HCEC 1CT (cell line): ENCODE data around the gene UBQLNL.

Experiments used
- DNase-seq: peaks from one replicate; pipeline ENCODE4 v3.0.0-alpha.2; 2017

The UBQLNL gene, protein sequence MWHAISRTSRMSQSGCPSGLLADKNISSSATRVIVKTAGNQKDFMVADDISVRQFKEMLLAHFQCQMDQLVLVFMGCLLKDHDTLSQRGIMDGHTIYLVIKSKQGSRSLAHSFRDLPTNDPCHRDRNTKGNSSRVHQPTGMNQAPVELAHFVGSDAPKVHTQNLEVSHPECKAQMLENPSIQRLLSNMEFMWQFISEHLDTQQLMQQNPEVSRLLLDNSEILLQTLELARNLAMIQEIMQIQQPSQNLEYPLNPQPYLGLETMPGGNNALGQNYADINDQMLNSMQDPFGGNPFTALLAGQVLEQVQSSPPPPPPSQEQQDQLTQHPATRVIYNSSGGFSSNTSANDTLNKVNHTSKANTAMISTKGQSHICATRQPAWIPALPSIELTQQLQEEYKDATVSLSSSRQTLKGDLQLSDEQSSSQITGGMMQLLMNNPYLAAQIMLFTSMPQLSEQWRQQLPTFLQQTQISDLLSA

DNA sequence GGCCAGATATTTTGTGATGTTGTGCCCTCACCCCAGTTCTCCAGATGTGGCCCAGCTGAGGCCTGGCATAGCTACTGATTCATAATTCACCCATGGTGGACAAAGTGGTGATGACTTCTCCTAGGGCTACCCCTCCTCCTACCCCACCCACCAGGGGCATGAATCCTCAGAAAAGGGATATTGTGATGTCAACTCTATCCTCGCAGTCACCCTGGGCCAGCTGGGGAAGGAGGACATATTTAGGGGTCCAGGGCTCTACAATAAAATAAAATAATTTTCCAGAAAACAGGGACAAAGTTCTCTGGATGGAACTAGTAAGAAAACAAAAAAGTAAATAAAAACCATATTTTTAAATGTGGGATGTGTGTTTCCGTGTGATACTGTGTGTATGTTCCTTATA lies at the start of gene UBQLNL:
TSS of gene UBQLNL (minus strand) at position 101 of the 400 bp plus-strand sequence. CDS start 258 bp downstream, outside the sequence.
- DNase-seq, result no peak

DNA sequence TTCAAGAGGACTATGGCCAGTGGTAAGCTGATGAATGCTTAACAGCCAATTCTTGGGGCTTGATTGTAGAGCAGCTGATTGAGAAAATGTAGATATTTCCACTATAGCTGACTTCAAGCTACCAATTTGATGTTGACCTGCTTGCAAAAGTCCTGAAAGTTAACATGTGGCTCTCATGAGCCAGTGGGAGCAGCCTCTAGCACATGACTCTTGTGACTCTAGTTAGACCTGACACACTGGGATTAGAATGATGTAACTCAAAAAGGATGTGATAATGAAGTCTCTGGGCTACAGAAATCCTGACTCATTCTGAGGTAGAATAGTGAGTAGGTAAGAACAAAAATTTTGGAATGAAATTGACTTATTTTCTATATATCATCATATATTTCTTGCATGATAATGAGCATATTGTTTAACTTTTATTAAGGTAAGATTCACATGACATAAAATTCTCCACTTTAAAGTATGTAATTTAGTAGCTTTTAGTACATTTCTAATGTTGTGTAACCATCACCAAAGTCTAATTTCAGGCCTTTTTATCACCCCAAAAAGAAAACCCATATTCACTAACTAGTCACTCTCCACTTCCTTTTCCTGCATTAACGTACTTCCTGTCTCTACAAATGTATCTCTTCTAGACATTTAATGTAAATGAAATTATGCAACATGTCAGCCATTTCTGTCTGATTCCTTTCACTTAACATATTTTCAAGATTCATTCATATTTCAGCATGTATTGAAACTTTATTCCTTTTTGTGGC lies 47.9 kb upstream of the UBQLNL start:
- DNase-seq, result no peak

GRCh38 chr11:5557751-5558150 lies 41.3 kb upstream of the UBQLNL start:
- DNase-seq, result no peak

DNA sequence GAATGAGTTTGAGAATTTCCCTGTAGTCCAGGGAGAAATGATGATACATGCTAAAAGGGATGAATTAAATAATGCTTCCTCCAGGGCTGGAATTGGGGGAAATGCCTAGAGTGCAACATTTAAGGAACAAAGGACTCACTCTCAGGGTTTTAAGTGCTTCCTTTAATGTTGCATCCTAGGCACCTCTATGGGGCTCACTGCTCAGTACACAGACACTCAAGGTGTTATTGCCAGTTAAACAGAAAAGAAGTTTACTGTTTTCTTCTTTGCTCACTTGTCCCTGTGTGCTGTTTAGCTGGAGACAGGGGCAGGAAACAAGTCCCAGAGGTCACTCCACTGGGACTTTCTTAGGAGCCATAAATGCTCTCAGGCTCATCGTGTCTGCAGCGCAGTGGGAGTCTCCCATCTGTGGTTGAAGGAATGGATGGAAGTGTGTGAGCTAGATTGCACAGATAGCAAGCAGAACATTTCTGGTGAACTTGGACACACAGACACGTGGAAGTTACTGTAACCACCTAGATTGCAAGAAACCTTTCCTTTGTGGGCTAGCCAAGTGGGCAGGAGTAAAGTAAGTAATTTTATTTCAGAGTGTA lies 40.2 kb upstream of the UBQLNL start:
- DNase-seq, result no peak

GRCh38 chr11:5553343-5553742 lies 36.8 kb upstream of the UBQLNL start:
- DNase-seq, result peak; percentile 29

DNA sequence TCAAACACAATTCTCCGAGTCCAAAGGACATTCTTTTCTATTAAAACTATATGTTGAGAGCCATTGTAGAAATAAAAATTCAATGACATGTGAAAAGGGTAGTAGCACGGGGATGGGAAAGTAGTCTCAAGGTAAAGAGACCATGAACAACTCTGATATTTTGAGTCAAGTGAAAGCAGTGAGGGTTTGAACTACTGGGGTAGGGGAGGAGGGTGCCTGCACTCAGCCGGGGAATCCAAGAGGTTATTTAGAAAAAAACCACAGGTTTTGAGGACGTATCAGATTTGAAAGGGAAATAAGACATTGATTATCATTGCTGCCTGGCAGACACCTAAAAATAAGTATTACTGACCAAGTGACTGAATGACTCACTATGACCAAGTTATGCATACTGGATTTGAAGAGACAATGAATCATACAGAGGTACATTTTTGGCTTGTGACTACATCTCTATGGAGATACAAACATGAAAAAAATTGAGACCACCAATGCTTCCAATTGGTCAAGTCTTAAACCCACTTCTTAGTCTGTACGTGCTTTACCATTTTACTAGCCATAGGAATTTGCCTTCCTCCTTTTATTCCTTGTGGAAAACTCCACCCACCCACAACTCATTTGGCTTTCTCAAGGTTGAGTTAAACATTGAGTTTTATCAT lies 34.1 kb upstream of the UBQLNL start:
- peak; percentile 73 for DNase-seq

GRCh38 chr11:5548440-5548839 lies 31.9 kb upstream of the UBQLNL start, which contains the start of gene OR52H1:
Gene OR52H1, minus strand, starts transcription at chr11:5548540. Its CDS starts 3,035 bp downstream, at chr11:5545505.
- no peak for DNase-seq

DNA sequence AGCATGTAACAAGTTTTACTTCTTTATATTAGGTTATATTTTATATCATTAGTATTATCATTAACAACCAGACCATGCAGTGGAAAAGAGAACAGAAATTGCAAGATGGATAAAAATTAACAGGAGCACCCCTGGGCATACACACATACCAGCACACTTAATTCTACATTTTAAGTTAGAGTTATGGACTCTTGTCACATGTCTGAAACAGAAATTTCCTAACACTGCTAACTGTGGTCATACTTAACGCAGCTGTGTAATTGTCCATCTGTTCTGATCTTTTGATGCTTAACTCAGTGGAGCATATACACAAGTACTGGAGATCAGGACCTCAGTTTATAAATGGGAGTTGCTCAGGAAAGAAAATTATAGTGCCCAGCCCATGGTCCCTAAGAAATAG lies 31.5 kb upstream of the UBQLNL start:
- no peak for DNase-seq

- no peak for DNase-seq
Measured at GRCh38 chr11:5546457-5546856, 30.0 kb upstream of the UBQLNL start.

GRCh38 chr11:5541427-5541826 lies 24.9 kb upstream of the UBQLNL start:
- no peak for DNase-seq

GRCh38 chr11:5536482-5536881 lies 20.0 kb upstream of the UBQLNL start:
- DNase-seq, result no peak

- DNase-seq, result no peak
Measured at GRCh38 chr11:5534046-5534445, 17.5 kb upstream of the UBQLNL start.

DNA sequence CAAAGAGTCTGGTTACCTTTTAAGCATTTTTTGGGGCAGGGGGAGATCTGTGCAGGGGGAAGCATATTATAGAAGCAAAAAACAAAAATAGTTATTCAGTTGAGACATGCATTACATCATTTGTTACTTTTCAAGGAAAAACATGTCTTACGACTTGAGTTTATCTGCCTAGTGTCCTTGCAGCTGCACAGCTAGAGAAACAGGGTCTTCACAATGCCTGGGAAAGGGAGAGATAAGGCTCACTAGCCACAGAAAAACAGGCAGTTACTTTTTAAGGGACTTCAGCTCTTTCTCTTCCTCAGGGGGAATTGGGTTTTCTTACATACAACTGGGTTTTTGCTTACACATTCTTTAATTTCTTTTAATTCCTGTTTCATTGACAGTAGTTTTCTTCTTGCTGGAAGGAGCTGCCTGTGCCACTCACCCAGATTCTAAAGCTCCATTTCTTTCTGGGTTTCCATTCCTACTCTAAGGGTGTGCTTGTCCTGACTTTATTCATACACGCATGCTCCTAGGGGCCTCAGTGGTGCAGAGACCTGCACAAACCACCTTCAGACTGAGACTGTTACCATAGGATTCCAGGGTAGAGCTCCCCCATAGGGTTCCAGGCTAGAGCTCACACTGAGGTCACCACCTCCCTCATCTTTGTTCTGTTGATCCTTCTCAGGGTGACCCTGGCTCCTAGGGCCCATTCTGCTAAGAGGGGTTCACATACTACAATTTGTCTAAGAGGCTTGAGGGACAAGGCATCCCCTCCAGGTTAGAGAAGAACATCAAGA lies 14.7 kb upstream of the UBQLNL start:
- no peak for DNase-seq

GRCh38 chr11:5528495-5528894 lies 12.0 kb upstream of the UBQLNL start:
- no peak for DNase-seq

GRCh38 chr11:5527716-5528115 lies 11.2 kb upstream of the UBQLNL start:
- no peak for DNase-seq

GRCh38 chr11:5524756-5525155 lies 8.3 kb upstream of the UBQLNL start:
- DNase-seq, result no peak

- no peak for DNase-seq
Measured at GRCh38 chr11:5522308-5522707, 5.8 kb upstream of the UBQLNL start.

- no peak for DNase-seq
Measured at GRCh38 chr11:5521540-5521939, 5.0 kb upstream of the UBQLNL start.

- no peak for DNase-seq
Measured at GRCh38 chr11:5514841-5515240, 1.7 kb downstream of the UBQLNL start.

GRCh38 chr11:5509803-5510202 lies 6.7 kb downstream of the UBQLNL start, which contains the start of gene UBQLN3:
Gene UBQLN3, minus strand, starts transcription at chr11:5509957. Its CDS starts 399 bp downstream, at chr11:5509558.
- no peak for DNase-seq

DNA sequence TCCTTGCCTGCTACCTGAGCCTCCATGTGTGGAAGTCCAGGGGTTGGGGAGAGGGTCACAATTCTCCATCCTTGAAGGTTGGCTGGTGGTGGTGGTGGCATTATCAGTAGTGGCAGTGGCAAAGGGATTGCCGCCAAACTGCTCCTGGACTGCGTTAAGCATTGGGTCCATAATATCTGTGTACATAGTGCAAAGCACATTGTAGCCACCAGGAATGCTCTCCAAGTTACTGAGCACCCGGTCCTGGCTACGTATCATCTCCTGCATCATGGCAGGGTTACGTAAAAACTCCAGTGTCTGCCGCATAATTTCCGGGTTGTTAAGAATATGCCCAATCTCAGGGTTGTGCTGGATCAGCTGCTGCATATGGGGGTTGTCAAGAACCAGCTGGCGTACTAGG lies 7.9 kb downstream of the UBQLNL start:
- DNase-seq, result no peak

- DNase-seq, result no peak
Measured at GRCh38 chr11:5507933-5508305, 8.6 kb downstream of the UBQLNL start.
